HG02623 (cell line): Measurements from ENCODE around the gene AGAP1.

Experiments used
- ATAC-seq: cut with Tn5 transposase; IDR thresholded peaks from one replicate; pipeline ENCODE4 v1.9.1; 2021; ENCODE audit warnings: moderate library complexity; ENCODE audit not compliant: unreplicated experiment

Gene AGAP1

DNA sequence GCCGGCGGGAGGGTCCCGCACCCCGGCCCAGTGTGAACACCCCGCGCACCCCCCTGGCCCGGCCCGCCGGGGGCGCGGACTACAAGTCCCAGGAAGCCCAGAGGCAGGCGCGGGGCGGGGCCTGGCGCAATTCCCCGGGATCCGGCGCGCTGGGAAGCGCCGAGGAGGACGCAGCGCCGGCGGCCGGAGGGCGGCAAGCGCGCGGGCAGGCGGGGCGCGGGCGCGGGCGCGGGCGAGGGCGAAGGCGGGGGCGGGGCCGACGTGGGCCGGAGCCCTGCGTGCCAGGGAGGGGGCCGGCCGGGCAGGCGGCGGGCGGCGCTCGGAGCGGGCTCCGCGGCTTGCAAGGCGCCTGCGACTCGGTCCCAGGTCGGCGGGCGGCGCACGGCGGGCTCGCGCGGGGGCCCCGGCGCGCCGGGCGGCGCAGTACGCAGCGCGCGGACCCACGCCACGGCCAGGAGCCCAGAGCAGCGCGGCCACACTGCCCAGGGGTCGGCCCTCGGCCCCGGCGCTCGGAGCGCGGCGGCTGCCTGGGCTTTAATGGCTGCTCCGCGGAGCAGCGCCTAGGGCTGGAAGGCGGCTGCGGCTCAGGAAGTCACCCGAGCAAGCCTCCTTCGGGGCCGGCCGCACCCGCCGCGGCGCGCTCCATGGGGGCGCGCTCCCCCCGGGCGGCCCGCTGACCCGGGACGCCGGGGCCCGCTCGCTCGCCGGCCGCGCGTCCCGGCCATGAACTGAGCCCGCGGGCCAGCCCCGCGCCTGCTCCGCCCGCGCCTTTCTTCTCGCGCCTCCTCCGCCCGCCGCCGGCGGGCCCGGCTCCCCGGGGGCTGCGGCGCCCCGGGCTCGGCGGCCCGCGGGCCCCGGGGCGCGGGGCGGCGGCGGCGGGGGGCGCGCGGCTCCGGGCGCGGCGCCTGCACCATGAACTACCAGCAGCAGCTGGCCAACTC, at the start of gene AGAP1:
Gene AGAP1 (plus strand): TSS at position 269 of the 941 bp plus-strand sequence.
- no peak for ATAC-seq

DNA sequence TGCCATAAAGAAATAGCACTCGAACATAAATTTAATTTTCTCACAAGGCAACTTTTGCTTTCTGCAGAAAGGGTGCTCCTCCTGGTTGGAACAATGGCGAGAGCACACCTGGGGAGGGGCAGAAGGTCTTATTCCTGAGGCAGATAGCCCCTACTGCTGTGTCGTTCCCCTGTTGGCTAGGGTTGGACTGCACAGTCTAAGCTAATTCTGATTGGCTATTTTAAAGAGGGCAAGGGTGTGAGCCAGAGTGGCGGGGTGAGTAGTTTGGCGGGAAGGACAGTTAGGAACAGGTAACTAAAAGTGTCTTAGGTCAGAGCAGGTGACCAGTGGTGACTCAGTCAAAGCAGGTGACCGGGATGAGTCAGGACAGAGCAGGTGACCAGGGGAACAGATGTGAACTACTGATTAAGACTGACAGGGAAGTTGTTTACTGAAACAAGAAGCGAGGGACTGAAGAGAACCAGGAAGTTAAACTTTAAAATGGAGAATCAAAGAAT, 49.7 kb upstream of the AGAP1 start:
- no peak for ATAC-seq

DNA sequence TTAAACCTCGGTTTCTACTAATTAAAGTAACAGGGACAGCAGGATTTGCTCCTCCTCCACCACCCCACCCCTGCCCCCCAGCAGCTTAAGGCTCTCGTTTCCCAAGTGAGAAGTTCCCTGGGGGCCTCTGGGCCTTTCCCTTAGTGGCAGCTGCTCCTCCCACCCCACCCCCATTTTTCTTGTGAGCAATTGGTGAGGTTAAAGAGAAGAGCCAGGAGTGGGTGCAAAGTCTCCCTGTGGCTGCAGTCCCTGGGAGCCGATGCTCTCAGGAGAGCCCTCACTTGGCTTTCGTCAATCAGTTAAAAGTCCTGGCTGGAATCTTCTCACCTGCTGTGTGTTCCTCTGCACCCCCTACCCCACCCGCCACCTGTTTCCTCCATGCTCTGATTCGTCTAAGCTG, 48.7 kb upstream of the AGAP1 start:
- ATAC-seq = no peak

DNA sequence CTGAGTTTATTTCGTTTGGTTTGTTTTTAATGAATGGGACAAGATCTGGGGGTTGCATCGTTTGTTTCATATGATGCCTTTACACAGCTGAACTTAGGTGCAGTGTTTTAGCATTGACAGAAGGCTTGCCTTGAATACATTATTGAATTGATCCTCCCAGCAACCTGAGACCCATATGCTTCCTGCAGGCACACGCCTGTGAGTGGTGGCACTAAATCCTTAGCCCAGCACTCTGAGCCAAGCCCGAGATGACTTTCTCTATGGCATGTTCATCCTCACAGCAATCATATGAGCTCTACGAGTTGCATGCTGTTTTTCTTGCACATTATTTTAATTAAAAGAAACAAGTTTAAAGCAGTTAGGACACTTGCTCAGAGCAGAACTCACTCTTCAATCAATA, 47.8 kb upstream of the AGAP1 start:
- ATAC-seq = no peak

DNA sequence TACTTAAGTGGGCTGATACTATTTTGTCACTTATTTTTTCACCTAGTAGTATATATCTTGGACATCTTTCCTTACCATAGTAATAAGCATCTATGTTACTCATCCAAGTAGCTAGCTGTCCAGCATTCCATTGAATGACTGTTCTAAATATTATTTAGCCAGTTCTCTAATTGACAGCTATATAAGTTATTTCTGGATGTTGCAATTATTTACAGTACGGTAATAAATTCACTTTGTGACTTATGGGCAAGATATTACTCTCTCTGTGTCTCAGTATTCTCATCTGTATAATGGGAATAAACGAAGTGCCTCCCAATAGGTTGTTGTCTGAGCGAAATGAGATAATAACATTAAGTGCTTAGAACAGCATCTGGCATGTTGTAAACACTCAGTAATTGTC, 46.6 kb upstream of the AGAP1 start:
- no peak for ATAC-seq

DNA sequence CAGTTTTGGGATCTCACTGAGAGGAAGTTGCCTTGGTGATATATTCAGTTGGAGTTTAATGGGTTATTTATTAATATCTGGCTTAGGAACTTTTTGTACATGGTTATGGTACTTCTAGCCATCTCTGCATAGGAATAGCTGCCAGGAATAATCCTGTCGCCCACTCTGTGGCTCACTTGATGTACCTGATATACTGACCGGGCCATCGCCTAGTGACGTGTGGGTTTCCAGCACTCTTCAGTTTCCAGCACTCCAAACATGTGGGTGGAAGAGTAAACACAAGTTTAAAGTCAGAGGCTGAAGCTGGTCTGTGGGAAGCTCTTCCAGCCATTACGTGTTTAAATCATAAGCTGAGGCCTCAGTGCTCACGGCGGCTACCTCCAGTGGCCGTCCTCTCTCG, 44.3 kb upstream of the AGAP1 start:
- ATAC-seq = no peak

DNA sequence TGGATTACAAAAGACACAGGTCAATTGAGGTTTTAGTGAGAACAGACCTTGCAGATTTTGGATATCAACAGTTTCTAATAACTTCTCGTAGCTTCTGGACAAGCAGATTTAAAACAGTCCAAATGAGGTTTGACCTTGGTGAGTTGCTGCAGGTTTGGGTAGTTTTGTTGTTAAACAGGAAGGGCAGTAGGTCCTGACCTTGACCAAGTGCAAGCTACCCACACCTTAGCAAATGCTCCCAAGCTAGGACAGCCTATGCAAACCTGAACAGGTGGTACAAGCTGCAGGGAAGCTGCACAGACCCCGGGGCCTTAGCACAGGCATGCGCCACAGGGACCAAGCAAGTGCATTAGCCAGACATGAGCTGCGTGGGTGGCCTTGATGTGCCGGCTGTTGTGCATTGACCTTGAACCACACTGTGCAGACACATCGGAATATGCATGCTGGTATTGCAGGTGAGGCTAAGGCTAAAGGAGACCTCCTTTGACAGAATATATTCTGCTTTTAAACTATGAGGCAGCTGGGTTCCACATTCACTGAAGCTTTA, 40.2 kb upstream of the AGAP1 start:
- ATAC-seq = no peak

DNA sequence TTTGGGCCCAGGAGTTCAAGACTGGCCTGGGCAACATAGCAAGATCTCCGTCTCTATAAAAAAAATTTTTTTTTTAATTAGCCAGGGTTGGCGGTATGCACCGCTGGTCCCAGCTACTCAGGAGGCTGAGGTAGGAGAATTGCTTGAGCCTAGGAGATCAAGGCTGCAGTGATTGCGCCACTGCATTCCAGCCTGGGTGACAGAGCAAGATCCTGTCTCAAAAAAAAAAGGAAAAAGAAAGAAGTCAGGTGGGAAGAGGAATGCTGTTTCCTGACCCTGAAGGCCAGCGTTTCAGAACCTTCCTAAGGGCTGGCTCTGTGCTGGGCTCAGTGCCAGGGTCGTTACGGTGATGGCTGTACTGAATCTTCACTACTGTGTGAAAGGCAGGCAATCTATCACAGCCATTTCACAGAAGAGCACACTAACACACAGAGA, 35.0 kb upstream of the AGAP1 start:
- no peak for ATAC-seq

DNA sequence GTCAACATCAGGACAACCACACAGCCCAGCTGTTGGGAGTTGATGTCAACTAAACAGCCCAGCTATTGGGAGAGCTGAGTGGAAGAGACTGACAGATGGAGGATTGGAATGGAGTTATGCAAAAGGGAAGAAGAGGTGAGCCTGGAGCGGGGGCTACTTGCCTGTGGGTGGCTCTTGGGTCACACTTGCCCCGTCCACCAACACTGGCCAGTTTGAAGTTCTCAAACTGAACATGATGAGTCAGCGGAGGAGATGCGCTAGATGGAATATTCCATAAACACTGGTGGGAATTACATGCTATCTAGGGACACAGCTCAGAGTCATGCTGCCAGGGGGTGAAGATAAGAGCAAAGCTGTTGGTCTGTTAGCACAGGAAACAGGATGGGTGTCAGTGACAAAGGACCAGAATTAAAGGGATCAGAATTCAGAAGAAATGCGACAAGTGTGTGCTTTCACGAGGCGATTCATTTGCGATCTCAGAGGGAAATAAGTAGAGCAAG, 33.2 kb upstream of the AGAP1 start:
- ATAC-seq = no peak

DNA sequence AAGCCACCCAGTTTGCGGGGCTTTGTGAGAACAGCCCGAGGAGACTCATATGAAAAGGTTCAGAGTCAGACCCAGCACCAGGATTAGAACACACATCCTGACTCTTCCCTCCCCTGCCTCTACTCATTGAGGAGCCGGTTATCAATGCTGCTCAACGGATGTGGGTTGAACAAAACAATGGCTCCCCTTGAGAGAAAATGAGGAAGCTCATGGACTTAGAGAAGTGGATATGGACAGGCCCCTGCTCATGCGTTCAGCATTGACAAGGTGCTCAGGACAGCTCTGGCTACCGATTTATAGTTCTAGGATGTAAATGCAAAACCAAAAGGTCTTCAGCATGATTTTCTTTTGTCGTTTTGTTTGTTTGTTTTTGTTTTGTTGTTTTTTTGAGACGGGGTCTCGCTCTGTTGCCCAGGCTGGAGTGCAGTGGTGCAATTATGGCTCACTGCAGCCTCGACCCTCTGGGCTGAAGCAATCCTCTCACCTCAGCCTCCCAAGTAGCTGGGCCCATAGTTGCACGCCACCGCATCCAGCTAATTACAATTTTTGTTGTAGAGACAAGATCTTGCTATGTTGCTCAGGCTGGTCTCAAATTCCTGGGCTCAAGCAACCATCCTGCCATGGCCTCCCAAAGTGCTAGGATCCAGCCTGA, 32.0 kb upstream of the AGAP1 start:
- no peak for ATAC-seq

DNA sequence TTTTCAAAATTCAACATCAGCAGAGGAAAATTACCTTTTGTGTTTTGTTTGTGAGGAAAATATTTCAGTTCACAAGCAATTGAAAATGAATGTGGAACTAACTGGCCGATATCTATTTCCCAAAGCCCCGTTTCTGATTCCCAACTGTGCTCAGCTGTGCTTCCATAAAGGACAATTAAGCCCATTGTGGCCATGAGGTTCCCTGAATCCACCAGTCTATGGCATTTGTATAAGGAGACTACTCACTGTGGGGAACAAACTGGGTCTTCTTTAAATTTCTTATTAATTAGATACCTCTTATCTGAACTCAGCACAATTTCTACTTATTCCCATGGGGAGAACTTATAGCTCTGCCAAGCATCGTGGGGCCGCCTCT, 31.4 kb upstream of the AGAP1 start:
- ATAC-seq = no peak

DNA sequence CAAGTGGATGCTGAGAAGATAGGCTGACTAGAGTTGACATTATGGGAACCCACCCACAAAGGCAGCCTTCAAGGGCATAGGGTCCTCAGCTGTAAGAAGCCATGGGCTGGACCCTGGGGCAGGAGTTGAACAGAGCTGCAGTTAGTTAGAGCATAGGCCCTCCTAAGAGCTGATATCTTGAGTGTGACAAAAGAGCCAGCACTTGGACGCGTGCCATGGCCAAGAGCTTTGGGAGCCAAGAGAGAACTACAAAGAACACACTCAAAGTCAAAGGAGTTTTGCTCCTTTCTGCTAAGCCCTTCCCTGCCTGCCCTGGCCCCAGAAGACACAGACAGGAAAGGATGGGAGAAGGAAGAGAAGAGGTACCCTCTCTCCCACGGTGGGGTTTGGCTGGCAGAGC, 29.9 kb upstream of the AGAP1 start:
- ATAC-seq = no peak

DNA sequence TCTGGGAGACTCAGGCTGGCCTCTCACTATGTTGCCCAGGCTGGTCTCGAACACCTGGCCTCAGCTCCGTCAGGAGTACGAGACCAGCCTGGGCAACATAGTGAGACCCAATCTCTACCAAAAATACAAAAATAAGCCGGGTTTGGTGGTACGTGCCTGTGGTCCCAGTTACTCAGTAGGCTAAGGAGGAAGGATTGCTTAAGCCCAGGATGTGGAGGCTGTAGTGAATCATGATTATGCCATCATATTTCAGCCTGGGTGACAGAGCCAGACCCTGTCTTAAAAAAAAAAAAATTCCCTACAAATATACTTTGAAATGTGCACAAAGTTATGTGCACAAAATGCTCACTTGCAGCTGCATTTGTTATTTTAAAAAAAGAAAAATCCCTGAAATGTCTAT, 26.3 kb upstream of the AGAP1 start:
- no peak for ATAC-seq

DNA sequence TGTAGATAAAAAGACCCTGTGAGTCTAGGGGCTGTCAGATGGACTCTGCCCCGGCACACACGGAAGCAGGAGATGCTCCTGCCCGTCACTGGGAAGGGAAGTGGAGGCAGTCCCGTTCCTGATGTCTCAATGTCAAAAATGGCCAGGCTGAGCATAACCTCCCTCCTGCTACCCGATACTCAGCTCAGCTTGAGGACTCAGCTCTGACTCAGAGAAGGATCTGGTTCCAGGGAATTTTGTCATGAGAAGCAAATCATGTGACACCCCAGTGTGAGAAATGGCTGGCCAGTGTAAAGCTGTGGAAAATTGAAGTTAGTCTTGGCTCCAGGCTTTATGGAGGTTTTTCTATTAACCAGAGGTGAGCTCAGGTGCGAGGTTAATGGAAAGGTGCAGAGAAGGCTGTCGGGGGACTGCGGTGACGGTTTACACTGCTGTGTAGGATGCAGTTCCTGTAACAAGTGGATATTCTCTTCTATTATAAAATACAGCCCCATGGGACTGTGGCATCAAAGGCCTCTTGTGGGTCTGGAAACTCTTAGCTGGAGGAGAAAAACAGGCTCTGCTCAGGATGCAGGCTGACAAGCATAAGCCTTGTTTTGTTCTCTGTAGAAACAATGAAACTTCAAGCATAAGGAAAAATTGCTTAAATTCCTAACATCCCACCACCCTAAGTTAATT, 24.7 kb upstream of the AGAP1 start:
- no peak for ATAC-seq

DNA sequence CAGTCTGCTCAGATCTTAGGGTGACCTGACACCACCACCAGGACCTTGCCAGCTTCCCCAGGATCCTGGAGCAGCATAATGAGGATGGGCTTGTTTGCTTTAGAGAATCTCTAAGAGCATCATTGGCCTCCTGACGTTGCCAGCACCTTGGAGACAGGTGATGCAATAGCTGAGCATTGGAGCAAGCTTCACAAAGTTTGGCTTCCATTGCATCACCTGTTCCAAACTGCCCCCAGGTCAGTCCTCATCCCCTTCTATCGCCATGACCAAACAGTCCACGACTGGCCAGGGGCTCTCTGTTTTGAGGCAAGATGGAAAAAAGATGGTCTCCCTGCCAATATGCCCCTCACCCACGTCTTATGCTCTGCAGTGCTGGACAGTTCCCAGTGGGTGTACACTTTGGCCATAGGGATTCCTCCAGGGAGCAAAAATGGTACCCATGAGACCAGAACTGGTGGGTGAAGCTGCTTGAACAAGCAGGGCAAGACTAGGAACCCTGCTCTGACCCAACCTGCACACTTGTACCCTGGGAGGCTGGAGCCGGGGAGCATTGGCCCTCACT, 22.6 kb upstream of the AGAP1 start:
- no peak for ATAC-seq

DNA sequence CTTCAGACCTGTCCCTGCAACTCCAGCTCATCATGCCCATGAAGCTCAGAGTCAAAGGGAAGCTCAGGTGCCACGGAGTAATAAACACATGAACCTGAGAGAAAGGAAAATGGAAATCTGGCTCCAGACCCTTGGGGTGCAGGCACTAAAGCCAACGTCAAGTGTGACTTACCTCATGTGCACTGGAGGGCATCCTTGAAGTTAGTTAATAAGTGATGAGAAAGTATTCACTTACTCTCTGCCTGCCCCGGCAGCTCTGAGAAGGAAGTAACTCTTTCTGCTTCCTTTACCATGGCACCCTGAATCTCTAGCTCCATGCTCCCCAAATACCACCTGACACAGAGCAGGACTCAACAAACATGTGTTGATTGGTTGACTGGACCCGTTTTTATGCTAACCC, 21.4 kb upstream of the AGAP1 start:
- no peak for ATAC-seq

DNA sequence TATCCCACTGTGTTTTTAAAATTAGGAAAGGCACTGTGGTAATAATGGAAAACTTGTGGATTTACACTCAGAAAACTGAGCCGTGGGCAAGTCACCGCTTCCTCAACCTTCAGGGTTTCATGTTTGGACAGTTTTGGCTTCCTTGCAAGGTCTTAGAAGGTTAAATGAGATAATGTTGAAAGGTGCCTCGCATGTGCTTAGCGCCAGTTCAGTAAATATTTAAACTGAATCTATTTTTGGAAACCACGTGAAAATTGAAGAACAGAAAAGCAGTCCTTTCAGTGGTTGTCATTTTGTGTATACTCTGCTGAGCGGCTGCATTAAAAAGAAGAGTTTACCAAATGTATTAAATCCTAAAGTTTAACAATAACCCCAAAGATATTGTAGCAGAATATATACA, 15.2 kb upstream of the AGAP1 start:
- no peak for ATAC-seq

DNA sequence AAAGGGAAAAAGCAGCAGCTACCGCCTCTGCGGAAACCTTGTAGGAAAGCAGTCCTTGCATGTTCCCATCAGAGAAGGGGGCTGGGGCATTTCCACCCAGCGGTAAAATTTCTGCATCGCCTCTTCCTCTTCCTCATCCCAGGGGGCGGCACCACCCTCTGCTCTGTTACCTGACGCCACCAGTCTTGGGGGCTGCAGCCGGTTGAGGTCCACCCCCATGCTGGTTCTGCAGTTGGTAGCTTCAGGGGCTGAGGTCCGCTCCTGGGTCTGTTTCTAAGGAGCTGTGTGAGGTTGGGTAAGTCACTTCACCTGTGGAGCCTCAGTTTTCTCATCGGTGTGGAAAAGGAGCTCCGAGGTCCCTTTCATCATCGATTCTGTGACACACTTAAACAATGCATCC, 14.2 kb upstream of the AGAP1 start:
- ATAC-seq = no peak

DNA sequence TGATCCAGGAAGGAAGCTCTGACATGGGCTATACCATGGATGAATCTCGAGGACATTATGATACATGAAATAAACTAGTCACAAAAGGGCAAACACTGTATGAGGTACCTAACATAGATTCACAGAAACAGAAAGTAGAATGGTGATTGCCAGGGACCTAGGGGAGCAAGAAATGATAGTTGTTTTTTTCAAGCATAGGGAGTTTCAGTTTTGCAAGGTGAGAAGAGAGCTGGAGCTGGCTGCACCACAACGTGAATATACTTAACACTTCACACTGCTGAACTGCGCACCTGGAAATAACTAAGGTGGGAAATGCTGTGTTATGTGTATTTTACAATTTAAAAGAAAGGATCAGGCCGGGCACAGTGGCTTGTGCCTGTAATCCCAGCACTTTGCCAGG, 13.2 kb upstream of the AGAP1 start:
- no peak for ATAC-seq

DNA sequence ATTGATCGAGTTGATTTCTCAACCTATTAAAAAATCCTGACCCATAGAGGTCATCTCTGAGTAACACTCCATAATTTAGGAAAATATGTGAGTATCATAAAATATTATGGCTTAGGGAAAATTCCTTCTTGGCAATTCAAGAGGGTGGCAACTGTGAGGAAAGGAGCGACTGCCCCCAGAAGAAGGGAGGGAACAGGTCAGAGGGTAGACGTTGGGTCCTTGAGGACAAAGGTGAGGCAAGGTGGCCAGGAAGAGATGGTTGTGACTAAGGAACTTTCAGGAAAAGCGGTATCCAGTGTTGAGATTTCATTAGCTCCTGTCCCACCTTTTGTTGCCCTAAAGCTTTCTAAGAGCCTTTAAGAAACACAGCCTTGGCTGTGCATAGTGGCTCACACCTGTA, 10.5 kb upstream of the AGAP1 start:
- no peak for ATAC-seq

DNA sequence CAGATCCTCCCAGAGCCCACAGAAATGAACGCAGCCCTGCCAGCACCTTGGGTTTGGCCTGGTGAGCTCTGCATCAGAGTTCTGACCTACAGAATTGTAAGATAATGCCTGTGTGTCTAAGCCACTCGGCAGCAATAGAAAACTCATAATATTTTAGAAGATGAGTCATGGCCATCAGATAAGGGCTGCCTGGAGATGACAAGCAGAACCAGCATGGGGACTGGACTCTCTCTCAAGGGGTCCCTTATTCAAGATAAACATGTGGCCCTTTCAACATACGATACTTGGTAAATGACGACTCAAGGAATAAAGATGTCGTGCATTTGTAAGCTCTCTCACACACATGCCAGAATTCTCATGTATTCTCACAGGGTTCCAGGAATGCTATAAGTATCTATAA, 8.5 kb upstream of the AGAP1 start:
- no peak for ATAC-seq
